Gastrocnemius medialis (tissue), 4 donors: ENCODE measurements around the gene SCTR. TPM values are rescaled to one million over a fixed set of nuclear protein-coding genes. Genes with fewer than 3 reads are reported as not detected.

Experiments
- ATAC-seq, 2 donors: fragments of 150-250 bp; one replicate each; pipeline ENCODE4 v1.9.1; 2016
- DNase-seq, 2 donors: peaks; one replicate each; pipeline ENCODE4 v3.0.0-alpha.2; 2019
- H3K27ac ChIP-seq, 4 donors: fragments of 200-600 bp; sonication (generic); 1 replicate in 1 of 4; 2 replicates in 3 of 4; pipeline ENCODE4 v1.5.1; 2016 to 2018; ENCODE audit warnings: mild to moderate bottlenecking in 2 of 4, moderate library complexity in 1 of 4
- H3K27me3 ChIP-seq, 3 donors: fragments of 200-600 bp; sonication (generic) in 2 of 3; 1 replicate in 1 of 3; 2 replicates in 2 of 3; pipeline versions ENCODE4 v1.5.1 to v1.6.0; 2016 to 2019; ENCODE audit warnings: mild to moderate bottlenecking in 1 of 3, moderate library complexity in 1 of 3
- H3K36me3 ChIP-seq, 2 donors: fragments of 200-600 bp; sonication (generic) in 1 of 2; one replicate each; pipeline ENCODE4 v1.5.1; 2017 to 2018
- H3K4me1 ChIP-seq, 2 donors: fragments of 200-600 bp; sonication (generic) in 1 of 2; one replicate each; pipeline ENCODE4 v1.5.1; 2016 to 2017; ENCODE audit warnings: mild to moderate bottlenecking in 2 of 2
- H3K4me3 ChIP-seq, 4 donors: fragments of 200-600 bp; sonication (generic) in 3 of 4; 1 replicate in 1 of 4; 2 replicates in 3 of 4; pipeline ENCODE4 v1.5.1; 2016 to 2019; ENCODE audit warnings: mild to moderate bottlenecking in 2 of 4
- H3K9me3 ChIP-seq, 3 donors: fragments of 200-600 bp; sonication (generic) in 2 of 3; 1 replicate in 1 of 3; 2 replicates in 2 of 3; pipeline ENCODE4 v1.5.1; 2016 to 2019
- CTCF ChIP-seq, 5 experiments: fragments of 450-650 bp in 3 of 5; fragments of 200-600 bp in 2 of 5; sonication (generic) in 2 of 5; IDR thresholded peaks in 4 of 5; conservative IDR thresholded peaks in 1 of 5; 1 replicate in 4 of 5; 2 replicates in 1 of 5; pipeline ENCODE4 v1.5.1; 2016 to 2019; ENCODE audit warnings: antibody characterized with exemption in 5 of 5, mild to moderate bottlenecking in 3 of 5, moderate library complexity in 3 of 5
- POLR2A ChIP-seq, 2 donors: fragments of 450-650 bp; IDR thresholded peaks; one replicate each; pipeline ENCODE4 v1.6.1; 2017; ENCODE audit warnings: antibody characterized with exemption in 2 of 2, mild to moderate bottlenecking in 2 of 2, moderate library complexity in 2 of 2
- in situ Hi-C, 4 donors: fragments of 200-750 bp; cut with MboI; loops; one replicate each; pipeline versions ENCODE4 v1.15.0 to v1.8.0; 2017; ENCODE audit warnings: low sequenced_read_pairs in 4 of 4
- intact Hi-C: fragments of 100-400 bp; cut with DNase I; formaldehyde crosslinking; loops from one replicate; pipeline ENCODE4 v1.15.1; 2023; ENCODE audit warnings: low total_unique reads
- total RNA-seq, 4 donors: library from RNA; depleted of rRNA; stranded (reverse); fragments of >200 nt; gene quantifications; one replicate each; pipeline versions ENCODE4 v1.1.0 to v1.2.3, GENCODE V29; 2016

The SCTR gene
- total RNA-seq, 4 donors from 2014 or later: not detected

- Histone ChIP-seq H3K27ac (no peak overlapping the region), H3K4me1 (peaks cover 0 to 4% of the 10 kb centered on the region in 2 donors), H3K27me3 (peaks cover 16 to 19% (median 19%) of the 10 kb centered on the region in 3 donors), H3K9me3 (no peaks in the 10 kb centered on the region), H3K36me3 (no peaks in the 10 kb centered on the region), H3K4me3 (no peak overlapping the region)
- TF ChIP-seq POLR2A (IDR thresholded peaks at IDR 0.05) (no peak), CTCF (IDR thresholded peaks at IDR 0.05 in 4 of 5, conservative IDR thresholded peaks at IDR 0.05 in 1 of 5) (no peak)
- ATAC-seq: no peak
- no peak for DNase-seq
- intact Hi-C loops: loop anchor here (5.0 kb wide), 1 partner anchor 134 kb away; no protein-coding TSS in a partner anchor
- in situ Hi-C loops: no loop called here
Measured at GRCh38 chr2:119527999-119528398, 3.7 kb upstream of the SCTR start.

- ATAC-seq (no peak), DNase-seq (no peak)
- no peak overlapping the region for H3K4me3 ChIP-seq
- peaks cover 0 to 15% of the 10 kb centered on the region in 2 donors for H3K4me1 ChIP-seq
- in situ Hi-C loops: no loop called here
- TF ChIP-seq CTCF (IDR thresholded peaks at IDR 0.05 in 4 of 5, conservative IDR thresholded peaks at IDR 0.05 in 1 of 5) (no peak), POLR2A (IDR thresholded peaks at IDR 0.05) (no peak)
- no peak overlapping the region for H3K27ac ChIP-seq
- H3K9me3 ChIP-seq: no peaks in the 10 kb centered on the region
- no peaks in the 10 kb centered on the region for H3K36me3 ChIP-seq
- H3K27me3 ChIP-seq: peaks cover 21 to 30% (median 28%) of the 10 kb centered on the region in 3 donors
- intact Hi-C loops: loop anchor here (5.0 kb wide), 1 partner anchor 137 kb away; no protein-coding TSS in a partner anchor
Measured at GRCh38 chr2:119525614-119526013, 1.3 kb upstream of the SCTR start.

DNA sequence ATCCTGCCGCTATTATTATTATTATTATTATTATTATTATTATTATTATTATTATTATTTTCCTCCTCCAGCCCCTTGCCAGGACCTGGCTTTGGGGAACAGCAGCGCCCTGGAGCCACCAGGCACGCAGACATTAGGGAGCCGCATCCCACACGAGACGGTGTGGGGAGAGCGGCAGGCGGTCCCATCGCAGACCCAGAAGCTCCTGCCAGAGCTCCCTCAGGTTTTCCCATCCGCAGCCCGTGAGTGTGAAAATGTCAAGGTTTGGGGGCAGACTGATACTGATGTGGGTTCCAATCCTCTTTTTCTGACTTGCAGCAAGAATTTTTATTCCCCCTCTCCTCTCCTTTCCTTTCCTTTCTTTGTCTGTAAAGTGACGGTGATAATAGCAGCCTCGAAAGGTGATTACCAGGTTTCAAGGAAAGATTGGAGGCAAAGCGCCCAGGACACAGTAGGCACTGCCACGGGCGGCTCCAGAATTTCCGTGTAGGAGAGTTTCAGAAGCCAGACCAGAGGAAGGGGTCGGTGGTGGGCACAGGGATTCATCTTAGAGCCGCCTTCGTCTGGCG is 816 bp downstream of the SCTR start:
- in situ Hi-C loops: no loop called here
- Histone ChIP-seq H3K27ac (no peak overlapping the region), H3K36me3 (no peaks in the 10 kb centered on the region), H3K4me1 (peaks cover 0 to 15% of the 10 kb centered on the region in 2 donors), H3K4me3 (peak overlapping the region in 2 of 4 donors; percentile 11 to 20), H3K27me3 (peaks cover 21 to 30% (median 28%) of the 10 kb centered on the region in 3 donors), H3K9me3 (no peaks in the 10 kb centered on the region)
- TF ChIP-seq POLR2A (IDR thresholded peaks at IDR 0.05) (no peak), CTCF (IDR thresholded peaks at IDR 0.05 in 4 of 5, conservative IDR thresholded peaks at IDR 0.05 in 1 of 5) (no peak)
- intact Hi-C loops: no loop called here
- no peak for DNase-seq
- no peak for ATAC-seq

- in situ Hi-C loops (no loop called here), intact Hi-C loops (no loop called here)
- Histone ChIP-seq H3K9me3 (no peaks in the 10 kb centered on the region), H3K4me1 (peaks cover 0 to 15% of the 10 kb centered on the region in 2 donors), H3K27ac (no peak overlapping the region), H3K4me3 (no peak overlapping the region), H3K27me3 (peaks cover 21 to 30% (median 28%) of the 10 kb centered on the region in 3 donors), H3K36me3 (no peaks in the 10 kb centered on the region)
- DNase-seq (no peak), ATAC-seq (no peak)
- TF ChIP-seq POLR2A (IDR thresholded peaks at IDR 0.05) (no peak), CTCF (IDR thresholded peaks at IDR 0.05 in 4 of 5, conservative IDR thresholded peaks at IDR 0.05 in 1 of 5) (no peak)
Measured at GRCh38 chr2:119522671-119523070, 1.6 kb downstream of the SCTR start.
